OCI-LY7 (cell line): ENCODE measurements around the gene MSL3B.

ENCODE experiments used
- BruUV-seq: library from RNA; stranded (reverse); fragments of 400-500 nt; replicated peaks from 2 replicates; lab custom pipeline; 2021; lab: Mats Ljungman, UMichigan
- CTCF ChIA-PET: fragments of 300-600 bp; sonication (Branson Sonifier 250); formaldehyde crosslinking; loops from one replicate; lab custom pipeline; 2022; ENCODE audit warnings: antibody characterized with exemption; ENCODE audit not compliant: unreplicated experiment; lab: Charles Lee
- POLR2A ChIA-PET: fragments of 300-600 bp; sonication (Branson Sonifier 250); formaldehyde crosslinking; loops from one replicate; lab custom pipeline; 2022; ENCODE audit warnings: antibody characterized with exemption; lab: Charles Lee
- DNase-seq: peaks from one replicate; pipeline ENCODE4 v3.0.0-alpha.2; 2015; ENCODE audit warnings: low spot score
- H2AFZ ChIP-seq: fragments of 200-600 bp; sonication (generic), shearing (Covaris generic); 2 replicates; pipeline ENCODE4 v1.6.1; 2014; ENCODE audit warnings: mild to moderate bottlenecking, antibody characterized with exemption, low read length, moderate library complexity
- H3K27ac ChIP-seq: fragments of 200-600 bp; sonication (generic); 2 replicates; pipeline ENCODE4 v1.5.1; 2014; ENCODE audit warnings: mixed run types, low read depth, mild to moderate bottlenecking, moderate library complexity, low read length, inconsistent platforms; ENCODE audit not compliant: poor library complexity, severe bottlenecking
- H3K36me3 ChIP-seq: fragments of 200-600 bp; sonication (generic); 2 replicates; pipeline ENCODE4 v1.6.1; 2014; ENCODE audit warnings: mild to moderate bottlenecking, antibody characterized with exemption, low read length, moderate library complexity, mixed read lengths; ENCODE audit not compliant: insufficient read depth
- H3K4me1 ChIP-seq: fragments of 200-600 bp; sonication (generic); 2 replicates; pipeline ENCODE4 v1.5.1; 2014; ENCODE audit warnings: mild to moderate bottlenecking, low read length; ENCODE audit not compliant: insufficient read depth, poor library complexity, severe bottlenecking
- H3K4me2 ChIP-seq: fragments of 200-600 bp; sonication (generic); 2 replicates; pipeline ENCODE4 v1.6.1; 2014; ENCODE audit warnings: mild to moderate bottlenecking, low read length
- H3K4me3 ChIP-seq: fragments of 200-600 bp; sonication (generic); 2 replicates; pipeline ENCODE4 v1.5.1; 2014; ENCODE audit warnings: mild to moderate bottlenecking, low read depth, low read length; ENCODE audit not compliant: poor library complexity, severe bottlenecking
- H3K79me2 ChIP-seq: fragments of 200-600 bp; sonication (generic); 2 replicates; pipeline ENCODE4 v1.6.1; 2016; ENCODE audit warnings: low read depth, mild to moderate bottlenecking, low read length, moderate library complexity, mixed read lengths; ENCODE audit not compliant: insufficient read depth
- H3K9me2 ChIP-seq: fragments of 200-600 bp; sonication (generic); 2 replicates; pipeline ENCODE4 v1.6.1; 2016; ENCODE audit warnings: mild to moderate bottlenecking, low read length, mixed read lengths; ENCODE audit not compliant: insufficient read depth
- H3K9me3 ChIP-seq: fragments of 200-600 bp; sonication (generic); 2 replicates; pipeline ENCODE4 v1.6.1; 2014; ENCODE audit warnings: mild to moderate bottlenecking, mixed run types, low read length, mixed read lengths
- H4K20me1 ChIP-seq: fragments of 200-600 bp; sonication (generic); 2 replicates; pipeline ENCODE4 v1.6.1; 2014; ENCODE audit warnings: mild to moderate bottlenecking, antibody characterized with exemption, low read length, moderate library complexity, mixed read lengths; ENCODE audit not compliant: insufficient read depth
- EZH2phosphoT487 ChIP-seq: fragments of 200-600 bp; sonication (generic); IDR thresholded peaks from 2 replicates; pipeline ENCODE4 v1.6.1; 2018; ENCODE audit warnings: low read depth, borderline replicate concordance, mild to moderate bottlenecking, mixed run types, antibody characterized with exemption, low read length, moderate library complexity, mixed read lengths
- intact Hi-C: fragments of 100-400 bp; cut with micrococcal nuclease; formaldehyde crosslinking; loops from one replicate; pipeline ENCODE4 v1.10.0; 2022; ENCODE audit not compliant: unreplicated experiment
- TF ChIP-seq, protein P1 (sequence below): fragments of 200-600 bp; sonication (generic); conservative IDR thresholded peaks from 2 replicates; pipeline ENCODE4 v1.5.1; 2014; ENCODE audit warnings: mild to moderate bottlenecking, antibody characterized with exemption, low read length, moderate library complexity, mixed read lengths

MSL3B gene

DNA sequence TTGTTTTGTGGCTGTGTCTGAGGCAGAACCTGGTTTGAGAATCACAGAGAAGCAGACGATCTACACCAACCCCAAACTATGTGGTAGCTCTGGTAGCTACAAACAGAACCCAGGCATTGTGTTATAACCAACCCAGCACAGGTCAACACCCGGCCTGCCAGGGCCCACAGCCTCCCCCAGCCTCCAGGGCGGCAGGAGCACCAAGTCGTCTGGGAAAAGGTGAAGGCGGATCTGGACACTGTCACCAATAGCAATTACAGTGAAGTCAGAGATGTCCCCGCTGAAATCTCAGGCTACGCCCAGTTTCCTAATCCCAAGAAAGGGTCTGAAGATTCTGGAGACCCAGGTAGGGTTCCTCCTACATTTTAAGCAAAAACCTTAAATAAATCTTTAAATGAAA lies 17.4 kb downstream of the MSL3B start:
- Histone ChIP-seq H3K9me2 (no peaks in the 10 kb centered on the region), H3K4me3 (no peak overlapping the region), H3K27ac (no peak overlapping the region), H3K9me3 (peaks cover 8% of the 10 kb centered on the region; the same call in 1 of the 2 replicates), H4K20me1 (peaks cover 33% of the 10 kb centered on the region), H3K79me2 (peaks cover 57% of the 10 kb centered on the region), H3K4me2 (no peak overlapping the region), H3K4me1 (peaks cover 25% of the 10 kb centered on the region), H2AFZ (no peak overlapping the region), H3K36me3 (peaks cover 85% of the 10 kb centered on the region)
- no TSS peak for BruUV-seq
- POLR2A ChIA-PET: no interaction called here
- CTCF ChIA-PET: no interaction called here
- TF ChIP-seq EZH2phosphoT487: no peak
- TF ChIP-seq, protein P1, sequence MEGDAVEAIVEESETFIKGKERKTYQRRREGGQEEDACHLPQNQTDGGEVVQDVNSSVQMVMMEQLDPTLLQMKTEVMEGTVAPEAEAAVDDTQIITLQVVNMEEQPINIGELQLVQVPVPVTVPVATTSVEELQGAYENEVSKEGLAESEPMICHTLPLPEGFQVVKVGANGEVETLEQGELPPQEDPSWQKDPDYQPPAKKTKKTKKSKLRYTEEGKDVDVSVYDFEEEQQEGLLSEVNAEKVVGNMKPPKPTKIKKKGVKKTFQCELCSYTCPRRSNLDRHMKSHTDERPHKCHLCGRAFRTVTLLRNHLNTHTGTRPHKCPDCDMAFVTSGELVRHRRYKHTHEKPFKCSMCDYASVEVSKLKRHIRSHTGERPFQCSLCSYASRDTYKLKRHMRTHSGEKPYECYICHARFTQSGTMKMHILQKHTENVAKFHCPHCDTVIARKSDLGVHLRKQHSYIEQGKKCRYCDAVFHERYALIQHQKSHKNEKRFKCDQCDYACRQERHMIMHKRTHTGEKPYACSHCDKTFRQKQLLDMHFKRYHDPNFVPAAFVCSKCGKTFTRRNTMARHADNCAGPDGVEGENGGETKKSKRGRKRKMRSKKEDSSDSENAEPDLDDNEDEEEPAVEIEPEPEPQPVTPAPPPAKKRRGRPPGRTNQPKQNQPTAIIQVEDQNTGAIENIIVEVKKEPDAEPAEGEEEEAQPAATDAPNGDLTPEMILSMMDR: no peak
- no peak for DNase-seq
- intact Hi-C loops: no loop called here

DNA sequence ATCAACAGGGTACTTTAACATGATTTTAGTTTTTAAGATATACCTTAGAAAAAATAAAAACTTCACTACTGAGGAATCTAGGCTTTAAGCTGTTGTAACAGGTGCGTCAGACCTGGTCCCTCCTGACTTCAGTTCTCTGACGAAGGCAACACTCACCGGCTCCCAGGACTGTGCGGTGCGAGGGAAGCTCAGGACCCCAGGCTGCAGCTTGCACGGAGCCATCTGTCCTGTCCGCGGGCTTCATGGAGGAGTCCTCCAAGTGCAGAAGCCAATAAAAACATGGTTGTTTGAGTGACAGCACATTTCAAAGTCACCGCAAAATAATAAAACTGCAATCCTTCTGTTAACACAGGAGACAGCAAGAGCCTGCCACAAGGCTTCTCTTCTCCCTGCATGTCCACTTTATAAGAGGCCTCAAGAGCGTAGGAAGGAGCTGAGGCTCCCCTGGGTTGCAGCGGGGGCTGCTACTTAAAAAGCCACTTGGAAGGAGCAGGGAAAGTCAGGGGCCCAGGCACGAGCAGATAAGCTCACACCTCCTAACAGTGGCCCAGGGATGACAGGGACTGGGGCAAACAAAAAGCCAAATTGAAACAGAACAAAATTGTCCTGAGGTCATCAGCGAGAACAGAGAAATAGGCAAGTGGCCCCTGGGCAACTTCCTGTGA lies 18.4 kb downstream of the MSL3B start:
- TF ChIP-seq EZH2phosphoT487: no peak
- TF ChIP-seq, protein P1: no peak
- intact Hi-C loops: no loop called here
- CTCF ChIA-PET: no interaction called here

DNA sequence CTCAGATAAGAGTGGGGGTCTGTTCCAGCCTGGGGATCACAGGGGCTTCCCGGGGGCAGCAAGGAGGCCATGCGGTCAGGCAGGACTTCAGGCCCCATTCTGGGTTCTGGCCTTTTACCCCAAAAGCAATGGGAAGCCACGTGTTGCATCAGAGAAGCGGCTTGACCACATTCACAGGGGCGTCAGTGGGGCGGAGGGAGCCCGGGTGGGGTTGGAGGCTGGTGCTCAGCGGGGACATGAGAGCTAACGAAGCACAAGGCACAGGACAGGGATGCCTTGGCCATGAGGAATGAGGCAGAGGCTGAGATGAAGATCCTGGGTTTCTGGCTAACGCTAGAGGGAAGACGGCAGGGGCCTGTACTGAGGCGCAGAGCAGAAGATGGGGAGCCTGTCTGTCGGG lies 19.9 kb downstream of the MSL3B start:
- Histone ChIP-seq H3K9me3 (no peaks in the 10 kb centered on the region), H3K27ac (no peak overlapping the region), H3K9me2 (no peaks in the 10 kb centered on the region), H3K4me2 (no peak overlapping the region), H4K20me1 (peaks cover 31% of the 10 kb centered on the region), H3K4me3 (no peak overlapping the region), H3K36me3 (peaks cover 100% of the 10 kb centered on the region), H2AFZ (no peak overlapping the region), H3K79me2 (peaks cover 52% of the 10 kb centered on the region), H3K4me1 (peaks cover 15% of the 10 kb centered on the region)
- intact Hi-C loops: no loop called here
- no peak for TF ChIP-seq EZH2phosphoT487
- TF ChIP-seq, protein P1: no peak
- CTCF ChIA-PET: interaction anchor here (0.5 kb wide), 1 partner anchor 11 kb away, joined by 3 read pairs; no protein-coding TSS in a partner anchor
- POLR2A ChIA-PET: no interaction called here
- no TSS peak for BruUV-seq
- no peak for DNase-seq

More for the DNA sequence above, 18.4 kb downstream of the MSL3B start:
- Histone ChIP-seq H4K20me1 (peaks cover 33% of the 10 kb centered on the region), H3K4me2 (no peak overlapping the region), H3K4me1 (peaks cover 17% of the 10 kb centered on the region), H3K79me2 (peaks cover 61% of the 10 kb centered on the region), H3K9me2 (no peaks in the 10 kb centered on the region), H2AFZ (no peak overlapping the region), H3K9me3 (no peaks in the 10 kb centered on the region), H3K27ac (no peak overlapping the region), H3K36me3 (peaks cover 95% of the 10 kb centered on the region), H3K4me3 (no peak overlapping the region)
- POLR2A ChIA-PET: interaction anchor here (1.0 kb wide), 1 partner anchor 11 kb away, joined by 3 read pairs; no protein-coding TSS in a partner anchor
- no peak for DNase-seq
- no TSS peak for BruUV-seq
